Psoas muscle (tissue), 8 donors: Measurements from ENCODE around the gene CYSRT1. TPM values are rescaled to one million over a fixed set of nuclear protein-coding genes. Genes with fewer than 3 reads are reported as not detected.

Experiments
- ATAC-seq, 4 donors: fragments of 200-7000 bp; cut with Tn5 transposase; one replicate each; pipeline ENCODE4 v1.9.1; 2020; ENCODE audit warnings: moderate library complexity in 3 of 4, mild to moderate bottlenecking in 2 of 4
- DNase-seq, 2 donors: peaks; one replicate each; pipeline ENCODE4 v3.0.0-alpha.2; 2020
- H3K27ac ChIP-seq: fragments of 200-600 bp; one replicate; pipeline ENCODE4 v1.8.0; 2022
- H3K27me3 ChIP-seq, 3 donors: fragments of 200-600 bp in 1 of 3; one replicate each; pipeline versions ENCODE4 v1.6.1 to v1.8.0; 2013 to 2022; ENCODE audit warnings: low read length in 2 of 3, mild to moderate bottlenecking in 2 of 3, moderate library complexity in 1 of 3; ENCODE audit not compliant: insufficient read depth in 3 of 3
- H3K36me3 ChIP-seq, 2 donors: fragments of 200-600 bp in 1 of 2; one replicate each; pipeline versions ENCODE4 v1.6.1 to v1.8.0; 2013 to 2022; ENCODE audit warnings: low read depth in 1 of 2, mild to moderate bottlenecking in 1 of 2, moderate library complexity in 1 of 2; ENCODE audit not compliant: insufficient read depth in 1 of 2
- H3K4me1 ChIP-seq: fragments of 200-600 bp; one replicate; pipeline ENCODE4 v1.8.0; 2022
- H3K4me3 ChIP-seq: fragments of 200-600 bp; one replicate; pipeline ENCODE4 v1.8.0; 2022; ENCODE audit warnings: mild to moderate bottlenecking
- H3K9me3 ChIP-seq: fragments of 200-600 bp; one replicate; pipeline ENCODE4 v1.8.0; 2022
- CTCF ChIP-seq: fragments of 200-600 bp; IDR thresholded peaks from one replicate; pipeline ENCODE4 v1.8.0; 2022; ENCODE audit warnings: antibody characterized with exemption
- whole genome bisulfite sequencing, 3 donors: extraction: QIAGEN DNeasy Blood & Tissue Kit; methylation state at CpG; one replicate each; pipeline versions ENCODE4 v1.1.6 to v1.1.7; 2013; 5-methylcytosine and 5-hydroxymethylcytosine counted together
- intact Hi-C, 2 donors: fragments of 100-400 bp; cut with DNase I; formaldehyde crosslinking; loops; one replicate each; pipeline versions ENCODE4 v1.11.0 to v1.14.2; 2022
- polyA plus RNA-seq, 3 donors: library from polyadenylated mRNA; stranded (reverse); fragments of 200-250 nt; gene quantifications; one replicate each; pipeline ENCODE4 v1.2.3, GENCODE V29; 2013
- total RNA-seq, 4 donors: library from RNA; stranded (reverse); fragmentation: NEBNext Ultra II Directional in 2 of 4; extraction: Animal tissue kit (Norgen Biotek cat#: 25700) in 2 of 4; gene quantifications; one replicate each; pipeline versions ENCODE4 v1.2.1 to v1.2.4, GENCODE V29; 2021 to 2023
- donor health status: healthy with polysubstance abuse.
- donor health status: DM: no; HTN: no; CAD: no; lungs with moderate emphysema.
- donor health status: Bipolar disorder and iron deficiency.
- donor health status: healthy.
- donor health status: DM: yes; HTN: yes; CAD: no.
- donor health status: DM: no; HTN: no; CAD: no.
- donor health status: DM: no; HTN: no; CAD: no.
- donor health status: DM: yes; HTN: yes; CAD: no.

CYSRT1 gene
- total and polyA plus RNA-seq, 7 donors, result 0.08 to 1.1 (median 0.25) TPM; not detected in 1

DNA sequence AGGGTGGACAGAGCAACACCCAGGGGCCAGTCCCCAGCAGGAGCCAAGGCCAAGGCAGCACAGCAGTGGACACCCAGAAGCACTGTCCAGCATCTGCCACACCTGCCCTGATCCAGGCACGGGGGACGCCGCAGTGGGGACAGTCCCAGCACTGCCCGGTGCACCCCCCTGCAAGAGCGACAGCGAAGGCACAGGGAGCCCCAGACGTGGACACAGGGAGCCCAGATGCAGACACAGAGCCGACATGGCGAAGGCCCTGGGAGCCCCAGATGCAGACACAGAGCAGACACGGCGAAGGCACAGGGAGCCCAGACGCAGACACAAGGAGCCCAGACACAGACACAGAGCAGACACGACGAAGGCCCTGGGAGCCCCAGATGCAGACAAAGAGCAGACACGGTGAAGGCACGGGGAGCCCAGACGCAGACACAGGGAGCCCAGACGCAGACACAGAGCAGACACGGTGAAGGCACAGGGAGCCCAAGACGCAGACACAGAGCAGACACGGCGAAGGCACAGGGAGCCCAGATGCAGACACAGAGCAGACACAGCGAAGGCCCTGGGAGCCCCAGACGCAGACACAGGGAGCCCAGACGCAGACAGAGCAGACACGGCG is 40.9 kb upstream of the CYSRT1 start:
- Histone ChIP-seq H3K27ac (no peak overlapping the region), H3K27me3 (no peaks in the 10 kb centered on the region), H3K4me1 (peaks cover 23% of the 10 kb centered on the region), H3K36me3 (peaks cover 3 to 71% of the 10 kb centered on the region in 2 donors), H3K9me3 (no peaks in the 10 kb centered on the region), H3K4me3 (no peak overlapping the region)
- intact Hi-C loops, result no loop called here
- 92 to 96% (median 94%) methylated on average over 27 of the region's 27 CpGs for WGBS, 3 donors
- ATAC-seq (no peak), DNase-seq (no peak)
- no peak for TF ChIP-seq CTCF

DNA sequence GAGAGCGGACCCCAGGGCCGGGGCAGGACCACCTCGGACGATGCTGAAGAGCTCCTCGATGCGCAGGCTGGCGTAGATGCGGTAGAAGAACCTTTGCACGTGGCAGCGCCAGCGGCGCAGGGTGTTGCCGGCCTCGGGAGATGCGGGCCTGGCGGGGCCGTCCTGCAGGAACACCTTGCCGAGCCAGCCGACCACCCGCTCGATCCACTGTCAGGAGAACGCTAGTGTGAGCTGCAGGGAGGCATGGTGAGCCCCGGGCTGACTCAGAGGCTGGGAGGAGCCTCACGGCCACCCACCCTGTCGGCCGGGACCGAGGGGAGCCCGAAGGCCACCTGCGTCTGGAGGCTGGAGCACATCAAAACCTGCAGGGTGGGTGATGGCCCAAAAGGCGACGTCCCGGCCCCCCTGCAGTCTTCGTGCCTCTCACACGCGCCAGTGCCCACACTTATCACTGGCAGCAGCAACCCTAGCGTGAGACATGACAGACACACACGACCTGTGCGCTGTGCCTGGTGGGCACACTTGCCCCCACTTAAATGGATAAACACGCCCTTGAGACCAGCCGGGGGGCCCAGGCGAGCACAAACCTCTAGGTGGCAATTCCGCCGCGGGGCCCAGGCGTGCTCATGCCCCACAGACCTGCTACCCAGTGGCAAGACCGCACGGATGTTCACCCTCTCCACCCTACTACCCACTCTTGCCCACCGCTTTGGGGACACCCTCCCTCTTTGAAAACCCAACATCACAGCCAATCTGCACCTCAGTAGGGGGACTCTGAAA is 39.9 kb upstream of the CYSRT1 start:
- DNase-seq, result no peak
- WGBS, 3 donors, result 89 to 93% (median 93%) methylated on average over 41 to 48 of the region's 48 CpGs
- H3K27me3 ChIP-seq, result no peaks in the 10 kb centered on the region
- no peak overlapping the region for H3K27ac ChIP-seq
- peaks cover 3 to 67% of the 10 kb centered on the region in 2 donors for H3K36me3 ChIP-seq
- no peak for TF ChIP-seq CTCF
- ATAC-seq, result no peak
- H3K4me3 ChIP-seq, result no peak overlapping the region
- no peaks in the 10 kb centered on the region for H3K9me3 ChIP-seq
- intact Hi-C loops, result loop anchor here in 1 of 2 donors (5.0 kb wide), 1 partner anchor 42 kb away; the partner anchor contains the start of genes CYSRT1 and RNF224
- peaks cover 32% of the 10 kb centered on the region for H3K4me1 ChIP-seq

DNA sequence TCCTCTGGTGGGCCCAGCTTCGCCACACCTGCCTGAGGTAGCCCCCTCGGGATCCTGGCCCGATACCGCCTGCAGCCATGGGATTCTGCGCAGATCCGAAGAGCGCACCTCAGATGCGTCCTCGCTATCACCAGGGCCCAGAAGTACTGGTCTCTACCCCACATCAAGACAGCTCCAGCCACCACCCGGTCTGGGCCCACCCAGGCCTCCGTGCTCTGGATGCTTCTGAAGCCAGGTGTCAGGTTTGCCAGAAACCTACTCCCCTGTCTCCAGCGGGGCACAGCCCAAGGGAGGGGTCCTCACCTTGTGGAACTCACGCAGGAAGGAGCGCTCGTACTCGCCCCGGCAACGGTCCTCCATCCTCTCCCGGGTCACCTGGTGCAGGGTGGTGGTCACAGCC is 39.1 kb upstream of the CYSRT1 start:
- no peak for DNase-seq
- Histone ChIP-seq H3K9me3 (no peaks in the 10 kb centered on the region), H3K27ac (no peak overlapping the region), H3K4me1 (peaks cover 41% of the 10 kb centered on the region), H3K27me3 (no peaks in the 10 kb centered on the region), H3K36me3 (peaks cover 3 to 67% of the 10 kb centered on the region in 2 donors), H3K4me3 (peak overlapping the region; percentile 93)
- intact Hi-C loops, result loop anchor here in 1 of 2 donors (5.0 kb wide), 1 partner anchor 41 kb away; the partner anchor contains the start of genes CYSRT1 and RNF224
- no peak for ATAC-seq
- no peak for TF ChIP-seq CTCF
- 90 to 93% (median 93%) methylated on average over 16 to 19 of the region's 19 CpGs for WGBS, 3 donors

GRCh38 chr9:137186385-137186784 is 38.6 kb upstream of the CYSRT1 start:
- H3K4me1 ChIP-seq, result peaks cover 43% of the 10 kb centered on the region

More at GRCh38 chr9:137186385-137186784, 38.6 kb upstream of the CYSRT1 start:
- H3K4me3 ChIP-seq, result peak overlapping the region; percentile 93
- no peaks in the 10 kb centered on the region for H3K9me3 ChIP-seq
- no peak for TF ChIP-seq CTCF
- H3K36me3 ChIP-seq, result peaks cover 1 to 67% of the 10 kb centered on the region in 2 donors
- intact Hi-C loops, result loop anchor here in 1 of 2 donors (5.0 kb wide), 1 partner anchor 41 kb away; the partner anchor contains the start of genes CYSRT1 and RNF224
- WGBS, 3 donors, result 53 to 64% (median 59%) methylated on average over 5 to 6 of the region's 6 CpGs
- H3K27ac ChIP-seq, result no peak overlapping the region
- DNase-seq (no peak), ATAC-seq (no peak)
- H3K27me3 ChIP-seq, result no peaks in the 10 kb centered on the region
